Stomach (tissue), 4 donors: ENCODE results near the gene KLRF1.

Source experiments
- POLR2AphosphoS5 ChIP-seq, 3 donors: sonication (generic); formaldehyde crosslinking; IDR thresholded peaks; one replicate each; pipeline ENCODE4 v1.6.1; 2016; ENCODE audit warnings: antibody characterized with exemption in 3 of 3
- TF ChIP-seq, protein P1 (sequence below), 7 experiments: fragments of 450-650 bp in 4 of 7; fragments of 200-600 bp in 3 of 7; sonication (generic) in 3 of 7; IDR thresholded peaks; one replicate each; pipeline ENCODE4 v1.5.1; 2016 to 2019; ENCODE audit warnings: antibody characterized with exemption in 7 of 7, control low read depth in 2 of 7, mild to moderate bottlenecking in 1 of 7

DNA sequence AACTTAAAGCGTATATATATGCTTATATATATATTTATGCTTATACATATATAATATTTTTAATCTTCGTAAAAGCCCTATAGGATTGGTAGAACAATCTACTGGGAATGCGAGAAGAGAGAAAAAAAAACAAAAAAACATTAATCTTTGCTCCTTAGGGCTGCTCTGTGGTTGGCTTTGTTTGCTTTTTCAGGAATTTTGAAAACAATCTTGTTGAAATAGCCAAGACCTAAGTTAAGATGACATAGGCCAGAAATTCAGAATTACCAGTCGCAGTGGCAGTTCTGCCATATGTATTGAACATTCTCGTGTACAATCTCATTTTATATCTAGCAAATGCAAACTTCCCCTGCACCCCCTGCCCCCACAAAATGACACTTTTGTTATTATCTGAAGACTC is 54.7 kb downstream of the KLRF1 start:
- no peak for TF ChIP-seq POLR2AphosphoS5 (IDR thresholded peaks at IDR 0.05)
- TF ChIP-seq, protein P1, sequence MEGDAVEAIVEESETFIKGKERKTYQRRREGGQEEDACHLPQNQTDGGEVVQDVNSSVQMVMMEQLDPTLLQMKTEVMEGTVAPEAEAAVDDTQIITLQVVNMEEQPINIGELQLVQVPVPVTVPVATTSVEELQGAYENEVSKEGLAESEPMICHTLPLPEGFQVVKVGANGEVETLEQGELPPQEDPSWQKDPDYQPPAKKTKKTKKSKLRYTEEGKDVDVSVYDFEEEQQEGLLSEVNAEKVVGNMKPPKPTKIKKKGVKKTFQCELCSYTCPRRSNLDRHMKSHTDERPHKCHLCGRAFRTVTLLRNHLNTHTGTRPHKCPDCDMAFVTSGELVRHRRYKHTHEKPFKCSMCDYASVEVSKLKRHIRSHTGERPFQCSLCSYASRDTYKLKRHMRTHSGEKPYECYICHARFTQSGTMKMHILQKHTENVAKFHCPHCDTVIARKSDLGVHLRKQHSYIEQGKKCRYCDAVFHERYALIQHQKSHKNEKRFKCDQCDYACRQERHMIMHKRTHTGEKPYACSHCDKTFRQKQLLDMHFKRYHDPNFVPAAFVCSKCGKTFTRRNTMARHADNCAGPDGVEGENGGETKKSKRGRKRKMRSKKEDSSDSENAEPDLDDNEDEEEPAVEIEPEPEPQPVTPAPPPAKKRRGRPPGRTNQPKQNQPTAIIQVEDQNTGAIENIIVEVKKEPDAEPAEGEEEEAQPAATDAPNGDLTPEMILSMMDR (IDR thresholded peaks at IDR 0.05), result no peak
